ENCODE measurements around the gene PNPO. TPM values are rescaled to one million over a fixed set of nuclear protein-coding genes. Genes with fewer than 3 reads are reported as not detected.
"Not testable (repeated sequence)": the region's sequence is repeated elsewhere in the genome, so short reads cannot be mapped to it uniquely, and the experiment has no call there.

PNPO gene
- polyA plus RNA-seq, 1 donor: 9.7 TPM

GRCh38 chr17:47975189-47975822 is 33.9 kb downstream of the PNPO start:
- DNase-seq (ENCODE audit: low read depth): no peak

- DNase-seq (ENCODE audit: low read depth): no peak
Observed at GRCh38 chr17:47975823-47976205, 34.4 kb downstream of the PNPO start.

DNA sequence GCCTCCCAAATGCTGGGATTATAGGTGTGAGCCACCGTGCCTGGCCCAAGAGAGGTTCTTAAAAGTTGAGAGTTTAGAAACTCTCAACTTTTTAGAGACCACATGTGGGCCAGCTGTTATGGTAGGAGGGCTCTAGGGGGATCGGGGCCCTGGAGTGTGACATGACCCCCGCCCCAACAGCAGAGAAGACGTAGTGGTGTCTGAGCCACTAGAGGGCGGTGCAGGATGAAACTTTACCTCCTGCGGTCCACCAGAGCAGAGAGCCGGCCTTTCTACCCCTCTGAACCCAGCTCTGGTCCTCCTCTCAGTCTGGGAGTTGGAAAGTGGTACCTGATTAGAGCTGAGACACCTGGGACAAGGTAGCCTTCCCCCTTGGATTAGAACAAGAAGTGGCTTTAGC is 37.0 kb downstream of the PNPO start:
- DNase-seq (ENCODE audit: low read depth): no peak

DNA sequence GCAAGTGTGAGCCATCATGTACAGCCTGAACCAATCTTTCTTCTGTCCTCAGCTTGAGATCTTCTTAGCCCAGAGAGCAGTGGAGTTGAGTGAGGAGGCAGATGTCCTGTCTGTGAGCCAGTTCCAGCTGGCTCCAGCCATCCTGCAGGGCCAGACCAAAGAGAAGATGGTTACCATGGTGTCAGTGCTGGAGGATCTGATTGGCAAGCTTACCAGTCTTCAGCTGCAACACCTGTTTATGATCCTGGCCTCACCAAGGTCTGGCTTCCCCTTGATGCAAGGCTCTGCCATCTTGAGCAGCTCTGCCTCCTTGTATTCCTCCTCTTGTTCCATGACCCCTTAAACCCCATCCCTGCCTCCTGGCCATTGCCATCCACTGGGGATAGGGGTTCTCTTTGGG is 39.2 kb downstream of the PNPO start:
- no peak for DNase-seq (ENCODE audit: low read depth)

DNA sequence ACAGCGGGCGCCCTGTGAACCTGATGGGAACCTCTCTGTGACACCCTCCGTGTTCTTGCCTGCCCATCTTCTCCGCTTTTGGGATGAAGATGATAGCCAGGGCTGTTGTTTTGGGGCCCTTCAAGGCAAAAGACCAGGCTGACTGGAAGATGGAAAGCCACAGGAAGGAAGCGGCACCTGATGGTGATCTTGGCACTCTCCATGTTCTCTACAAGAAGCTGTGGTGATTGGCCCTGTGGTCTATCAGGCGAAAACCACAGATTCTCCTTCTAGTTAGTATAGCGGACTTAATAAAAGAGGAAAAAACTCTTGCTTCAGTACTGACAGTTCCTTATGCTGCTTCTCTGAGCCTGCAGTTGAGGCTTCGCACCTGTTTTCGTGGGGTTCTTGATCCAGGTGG is 40.1 kb downstream of the PNPO start:
- DNase-seq (ENCODE audit: low read depth): no peak

GRCh38 chr17:47982091-47982617 is 40.8 kb downstream of the PNPO start:
- no peak for DNase-seq (ENCODE audit: low read depth)

- no peak for DNase-seq (ENCODE audit: low read depth)
Observed at GRCh38 chr17:47982645-47983390, 41.4 kb downstream of the PNPO start.

GRCh38 chr17:47983492-47984223 is 42.3 kb downstream of the PNPO start:
- no peak for DNase-seq (ENCODE audit: low read depth)

DNA sequence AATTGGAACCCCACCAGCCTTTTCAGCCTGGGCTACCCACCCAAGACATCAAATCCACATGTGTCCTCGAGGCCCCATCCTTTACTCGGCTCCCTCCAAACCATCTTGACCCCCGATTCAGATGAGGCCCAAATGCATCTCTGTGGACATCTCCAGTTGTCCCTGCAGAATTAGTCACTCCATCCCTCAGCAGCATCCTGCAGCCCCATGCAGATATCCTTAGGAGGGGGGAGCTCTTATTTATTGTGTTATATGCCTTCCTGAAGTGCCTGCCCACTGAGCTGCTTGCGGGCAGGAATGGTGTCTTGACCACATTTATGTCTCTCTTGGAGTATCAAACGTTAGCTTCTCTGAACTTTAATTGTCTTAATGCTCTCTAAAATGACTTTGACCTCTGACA is 45.1 kb downstream of the PNPO start:
- no peak for DNase-seq (ENCODE audit: low read depth)

DNA sequence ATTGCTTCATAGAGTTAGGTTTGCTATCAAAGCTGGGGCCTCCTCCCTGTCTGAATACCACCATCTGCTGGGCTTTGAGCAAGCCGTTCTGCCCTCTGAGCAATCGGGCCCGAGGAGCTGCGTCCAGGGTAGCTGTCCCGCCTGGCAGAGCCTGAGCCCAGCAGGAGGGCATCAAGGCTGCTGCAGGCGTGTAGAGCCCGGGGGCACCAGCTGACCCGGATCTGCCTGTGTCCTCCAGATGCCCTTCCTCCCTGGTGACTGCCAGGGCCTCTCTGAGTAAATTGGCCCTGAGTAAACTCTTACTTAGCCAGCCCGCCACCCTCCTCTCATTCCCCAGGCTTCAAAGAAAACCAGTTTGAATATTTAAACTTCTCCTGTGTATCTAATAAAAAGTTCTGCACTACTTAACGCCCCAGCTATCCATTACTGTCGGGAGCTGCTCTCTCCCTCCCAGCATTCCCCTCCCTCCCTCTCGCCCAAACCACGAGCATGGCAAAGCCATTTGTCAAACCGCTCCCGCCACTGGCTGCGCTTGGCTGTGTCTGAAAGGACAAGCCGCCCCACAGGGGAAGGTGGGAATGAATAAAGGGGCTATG is 46.0 kb downstream of the PNPO start:
- DNase-seq (ENCODE audit: low read depth): no peak

DNA sequence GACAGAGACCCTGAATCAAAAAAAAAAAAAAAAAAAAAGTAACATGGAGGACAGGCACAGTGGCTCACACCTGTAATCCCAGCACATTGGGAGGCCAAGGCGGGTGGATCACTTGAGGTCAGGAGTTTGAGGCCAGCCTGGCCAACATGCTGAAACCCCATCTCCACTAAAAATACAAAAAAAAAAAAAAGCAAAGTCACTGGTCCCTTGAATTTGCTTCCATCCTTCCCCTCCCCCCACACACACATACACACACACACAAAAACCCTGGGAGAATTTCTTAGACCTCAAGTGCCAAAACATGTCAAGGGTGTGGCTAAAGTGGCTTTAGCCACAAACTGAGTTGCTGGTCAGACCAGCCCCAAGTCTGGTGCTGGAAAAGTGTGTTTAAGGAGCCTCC is 47.1 kb downstream of the PNPO start:
- DNase-seq (ENCODE audit: low read depth): not testable (repeated sequence)

DNA sequence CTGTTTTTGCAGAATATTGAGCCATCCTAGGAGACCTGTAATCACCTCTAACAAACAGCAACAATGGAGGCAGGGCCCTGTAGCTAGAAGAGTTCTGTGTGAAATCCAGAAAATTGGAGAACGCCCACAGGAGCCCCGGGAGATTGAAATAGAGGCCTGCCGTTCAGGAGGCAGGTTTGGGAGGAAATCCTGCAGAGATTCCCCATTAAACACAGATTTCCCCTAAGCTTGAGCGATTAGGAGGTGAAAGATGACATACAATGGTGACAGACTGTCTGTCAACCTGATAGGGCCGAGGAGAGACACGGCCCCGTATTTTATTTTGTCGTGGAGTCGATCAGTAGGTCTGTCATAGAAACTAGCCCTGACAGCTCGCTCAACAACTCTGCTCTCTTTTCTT is 47.8 kb downstream of the PNPO start:
- no peak for DNase-seq (ENCODE audit: low read depth)

- no peak for DNase-seq (ENCODE audit: low read depth)
Observed at GRCh38 chr17:47989700-47990099, 48.3 kb downstream of the PNPO start.

GRCh38 chr17:47990962-47991731 is 49.8 kb downstream of the PNPO start:
- no peak for DNase-seq (ENCODE audit: low read depth)

DNA sequence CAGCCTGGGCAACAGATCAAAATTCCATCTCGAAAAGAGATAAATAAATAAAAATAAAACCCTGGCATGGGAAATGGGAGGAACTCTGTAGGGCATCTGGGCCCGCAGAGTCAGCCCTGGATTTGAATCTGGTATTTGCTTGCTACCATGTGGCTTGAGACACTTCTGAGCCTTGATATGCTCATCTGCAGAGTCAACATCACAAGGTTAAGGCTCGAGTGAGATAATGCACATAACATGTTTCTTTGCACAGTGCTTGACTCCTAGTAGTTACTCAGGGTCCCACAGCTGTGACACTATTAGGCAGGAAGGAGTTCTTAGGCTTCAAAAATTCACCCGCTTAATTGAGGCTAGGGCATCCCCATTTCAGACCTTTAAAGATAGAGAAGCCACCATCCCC is 50.8 kb downstream of the PNPO start:
- no peak for DNase-seq (ENCODE audit: low read depth)

GRCh38 chr17:47993031-47993564 is 51.7 kb downstream of the PNPO start:
- DNase-seq (ENCODE audit: low read depth): no peak

- DNase-seq (ENCODE audit: low read depth): no peak
Observed at GRCh38 chr17:47993964-47994363, 52.6 kb downstream of the PNPO start.

DNA sequence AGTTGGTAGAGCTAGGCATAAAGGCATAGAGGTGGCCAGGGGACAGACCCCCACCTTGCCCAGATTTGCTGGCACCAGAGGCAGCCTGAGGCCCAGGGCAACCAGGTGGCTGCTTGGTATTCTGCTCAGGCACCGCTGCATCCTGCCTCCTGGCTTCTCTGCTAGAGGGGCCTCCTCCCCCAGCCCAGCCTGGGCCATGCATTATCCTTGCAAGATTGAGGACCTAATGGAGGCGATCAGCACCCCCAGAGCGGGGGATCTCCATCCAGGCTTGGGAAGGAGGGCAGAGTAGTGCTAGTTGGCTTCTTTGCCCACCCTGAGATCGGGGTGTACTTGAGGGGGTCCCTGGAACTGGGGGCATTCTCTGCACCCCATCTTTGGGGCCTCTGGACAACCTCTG is 53.4 kb downstream of the PNPO start:
- DNase-seq (ENCODE audit: low read depth): no peak

DNA sequence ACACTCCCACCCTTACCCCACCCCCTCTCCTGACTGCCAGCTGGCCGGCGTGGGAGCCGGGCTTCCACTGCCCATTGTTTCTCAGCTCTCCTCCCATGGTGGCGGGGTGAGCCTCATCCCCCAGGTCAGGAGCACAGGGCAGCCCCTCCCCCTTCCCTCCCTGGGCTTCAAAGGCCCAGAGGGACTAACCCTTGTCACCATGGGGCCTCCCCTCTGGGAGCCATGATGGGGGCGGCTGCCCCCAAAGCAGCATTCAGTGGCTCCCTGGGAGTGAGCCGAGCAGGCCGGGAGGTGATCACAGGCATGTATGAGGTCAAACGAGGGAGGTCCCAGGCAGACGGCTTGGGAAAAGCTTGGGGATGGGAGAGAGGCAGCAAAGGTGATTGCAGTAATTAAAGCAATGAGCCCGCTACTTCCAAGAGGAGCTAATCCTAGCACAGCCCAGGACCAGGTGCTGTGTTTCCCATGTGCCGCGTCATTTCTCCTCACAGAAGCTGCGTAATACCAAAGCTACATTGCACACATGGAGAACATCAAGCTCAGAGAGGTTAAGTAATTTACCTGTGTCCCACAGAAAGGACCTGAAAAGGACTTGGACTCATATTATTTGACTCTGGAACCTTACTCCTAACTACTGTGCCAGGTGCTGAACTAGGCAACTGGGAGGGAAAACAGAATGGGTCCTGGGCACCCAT is 54.0 kb downstream of the PNPO start:
- DNase-seq (ENCODE audit: low read depth): no peak

- no peak for DNase-seq (ENCODE audit: low read depth)
Observed at GRCh38 chr17:47996201-47996600, 54.8 kb downstream of the PNPO start.

GRCh38 chr17:47997586-47997985 is 56.2 kb downstream of the PNPO start:
- no peak for DNase-seq (ENCODE audit: low read depth)
